CD8-positive, alpha-beta memory T cell (primary cell): Measurements from ENCODE around the gene ADCY5. TPM values are rescaled to one million over a fixed set of nuclear protein-coding genes. Genes with fewer than 3 reads are reported as not detected.
"Not testable (repeated sequence)": the region's sequence is repeated elsewhere in the genome, so short reads cannot be mapped to it uniquely, and the experiment has no call there.

Experiments
- CTCF ChIA-PET: fragments of 350-600 bp; sonication (Branson Sonifier 250); formaldehyde crosslinking; loops from one replicate; lab custom pipeline; 2021; ENCODE audit warnings: antibody characterized with exemption; lab: Charles Lee
- POLR2A ChIA-PET: fragments of 350-600 bp; sonication (Branson Sonifier 250); formaldehyde crosslinking; loops from one replicate; lab custom pipeline; 2021; ENCODE audit warnings: antibody characterized with exemption; lab: Charles Lee
- DNase-seq, 5 donors: peaks; one replicate each; pipeline versions ENCODE4 v3.0.0 to v3.0.0-alpha.2; 2020 to 2022; ENCODE audit warnings: mixed read lengths in 1 of 5
- H3K27ac ChIP-seq: one replicate; pipeline ENCODE4 v1.7.0; 2013; ENCODE audit warnings: low read depth, mild to moderate bottlenecking, low read length, moderate library complexity
- H3K27me3 ChIP-seq: 2 replicates; pipeline ENCODE4 v1.7.0; 2013; ENCODE audit warnings: low read length, mild to moderate bottlenecking; ENCODE audit not compliant: insufficient read depth, poor library complexity, severe bottlenecking
- H3K36me3 ChIP-seq: 2 replicates; pipeline ENCODE4 v1.7.0; 2013; ENCODE audit warnings: mild to moderate bottlenecking, low read length, moderate library complexity; ENCODE audit not compliant: insufficient read depth
- H3K4me1 ChIP-seq: 2 replicates; pipeline ENCODE4 v1.7.0; 2013; ENCODE audit warnings: mild to moderate bottlenecking, low read length, moderate library complexity; ENCODE audit not compliant: insufficient read depth
- H3K4me3 ChIP-seq: 2 replicates; pipeline ENCODE4 v1.7.0; 2013; ENCODE audit warnings: mild to moderate bottlenecking, low read length
- H3K9me3 ChIP-seq: 2 replicates; pipeline ENCODE4 v1.7.0; 2013; ENCODE audit warnings: mild to moderate bottlenecking, low read length
- H3K27ac Mint-ChIP-seq, 8 donors: one replicate each; pipeline ENCODE4 v1.8.0; 2020 to 2021; ENCODE audit warnings: mixed read lengths in 8 of 8, mild to moderate bottlenecking in 6 of 8, inconsistent platforms in 3 of 8, moderate library complexity in 3 of 8
- H3K27me3 Mint-ChIP-seq, 2 donors: one replicate each; pipeline ENCODE4 v1.8.0; 2020 to 2021; ENCODE audit warnings: mixed read lengths in 2 of 2, mild to moderate bottlenecking in 1 of 2, moderate library complexity in 1 of 2
- H3K36me3 Mint-ChIP-seq, 3 donors: one replicate each; pipeline ENCODE4 v1.8.0; 2020 to 2021; ENCODE audit warnings: mixed read lengths in 3 of 3, inconsistent platforms in 1 of 3, mild to moderate bottlenecking in 1 of 3
- H3K4me1 Mint-ChIP-seq, 3 donors: one replicate each; pipeline ENCODE4 v1.8.0; 2020 to 2021; ENCODE audit warnings: mixed read lengths in 3 of 3, inconsistent platforms in 1 of 3, mild to moderate bottlenecking in 1 of 3
- H3K4me3 Mint-ChIP-seq, 7 donors: one replicate each; pipeline ENCODE4 v1.8.0; 2020 to 2021; ENCODE audit warnings: mixed read lengths in 7 of 7, mild to moderate bottlenecking in 6 of 7, moderate library complexity in 4 of 7, inconsistent platforms in 2 of 7
- H3K9me3 Mint-ChIP-seq, 5 donors: one replicate each; pipeline ENCODE4 v1.8.0; 2020 to 2022; ENCODE audit warnings: mixed read lengths in 5 of 5, mild to moderate bottlenecking in 3 of 5, moderate library complexity in 2 of 5, inconsistent platforms in 1 of 5
- polyA plus RNA-seq: library from polyadenylated mRNA; unstranded; fragments of 300-500 nt; fragmentation: Illumina TruSeq; gene quantifications from one replicate; pipeline ENCODE4 v1.2.3, GENCODE V29; 2021
- total RNA-seq, 2 experiments: library from RNA; stranded (reverse); gene quantifications; one replicate each; pipeline ENCODE4 v1.2.3, GENCODE V29; 2021

Gene ADCY5
- total RNA-seq (under 1 TPM in 1 of 2 experiments, not detected in 1; 0.16 TPM), polyA plus RNA-seq (0.02 TPM)

DNA sequence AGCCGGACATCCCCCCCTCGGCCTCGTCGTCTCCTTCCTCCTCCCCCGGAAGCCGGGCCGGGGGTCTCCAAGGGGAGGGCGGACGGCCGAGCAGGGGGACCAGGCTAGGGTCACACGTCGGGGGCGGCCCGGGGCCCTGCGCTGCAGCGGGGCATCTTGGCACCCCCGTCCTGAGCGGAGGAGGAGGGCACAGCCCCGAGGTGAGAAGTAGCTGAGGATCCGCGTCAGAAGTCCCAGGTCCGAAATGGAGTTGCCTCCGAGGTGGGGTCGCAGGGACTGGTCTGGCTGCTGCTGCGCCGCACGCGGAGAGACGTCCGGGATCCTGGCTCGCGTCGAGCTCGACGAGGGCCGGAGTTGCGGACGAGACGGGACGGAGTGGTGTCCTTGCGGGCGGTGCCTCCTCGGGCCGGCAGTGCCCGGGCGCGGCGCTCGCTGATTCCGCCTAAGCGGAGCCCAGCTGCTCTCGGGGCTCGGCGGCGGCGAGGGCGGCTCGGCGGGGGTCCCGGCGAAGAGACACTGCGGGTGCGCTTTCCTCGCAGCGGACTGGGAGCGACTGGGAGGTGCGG lies at the start of gene ADCY5:
TSS of gene ADCY5 (minus strand) at position 555 of the 566 bp plus-strand sequence. CDS start at position 10, 545 bp downstream.
- H3K27ac ChIP-seq, result no peak within 1 kb of the TSS
- peak in 1 of 5 donors; percentile 11 for DNase-seq
- H3K4me1 Mint-ChIP-seq, result peaks cover 3 to 8% (median 4%) of the 10 kb centered on the region in 3 donors
- H3K27ac Mint-ChIP-seq, result no peak within 1 kb of the TSS
- no peaks in the 10 kb centered on the region for H3K9me3 Mint-ChIP-seq
- ChIA-PET POLR2A (no interaction called here), CTCF (interaction anchor here (0.9 to 2.5 kb wide), 6 partner anchors 42 to 114 kb away, joined by 3 to 8 read pairs (median 6); no protein-coding TSS in a partner anchor)
- no peaks in the 10 kb centered on the region for H3K9me3 ChIP-seq
- H3K4me3 Mint-ChIP-seq, result peak within 1 kb of the TSS; percentile 28 to 87 (median 67)
- H3K36me3 ChIP-seq, result no peaks in the 10 kb centered on the region
- H3K4me1 ChIP-seq, result no peaks in the 10 kb centered on the region
- H3K27me3 Mint-ChIP-seq, result peaks cover 28 to 51% of the 10 kb centered on the region in 2 donors
- H3K4me3 ChIP-seq, result no peak within 1 kb of the TSS
- H3K27me3 ChIP-seq, result peaks cover 11% of the 10 kb centered on the region
- H3K36me3 Mint-ChIP-seq, result no peaks in the 10 kb centered on the region

DNA sequence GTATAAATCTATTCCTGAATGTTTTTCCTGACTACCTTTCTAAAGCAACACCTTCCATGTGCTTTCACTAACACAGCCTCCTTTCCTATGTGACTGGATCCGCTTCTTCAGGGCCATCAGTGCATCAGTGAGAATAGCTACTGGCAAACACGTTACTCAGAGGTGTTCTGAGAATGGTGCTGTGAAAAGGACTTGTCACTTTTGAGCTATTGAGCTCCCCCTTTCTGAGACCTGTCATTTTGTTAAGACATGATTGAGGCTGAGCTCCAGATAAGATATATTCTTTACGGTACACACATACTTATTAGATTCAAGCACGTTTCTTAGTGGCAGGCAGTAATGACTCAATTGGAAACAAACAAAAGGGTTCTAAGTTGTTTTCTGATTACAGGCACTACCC lies 45.0 kb upstream of the ADCY5 start:
- CTCF ChIA-PET, result interaction anchor here (0.9 kb wide), 1 partner anchor 11 kb away, joined by 3 read pairs; no protein-coding TSS in a partner anchor

DNA sequence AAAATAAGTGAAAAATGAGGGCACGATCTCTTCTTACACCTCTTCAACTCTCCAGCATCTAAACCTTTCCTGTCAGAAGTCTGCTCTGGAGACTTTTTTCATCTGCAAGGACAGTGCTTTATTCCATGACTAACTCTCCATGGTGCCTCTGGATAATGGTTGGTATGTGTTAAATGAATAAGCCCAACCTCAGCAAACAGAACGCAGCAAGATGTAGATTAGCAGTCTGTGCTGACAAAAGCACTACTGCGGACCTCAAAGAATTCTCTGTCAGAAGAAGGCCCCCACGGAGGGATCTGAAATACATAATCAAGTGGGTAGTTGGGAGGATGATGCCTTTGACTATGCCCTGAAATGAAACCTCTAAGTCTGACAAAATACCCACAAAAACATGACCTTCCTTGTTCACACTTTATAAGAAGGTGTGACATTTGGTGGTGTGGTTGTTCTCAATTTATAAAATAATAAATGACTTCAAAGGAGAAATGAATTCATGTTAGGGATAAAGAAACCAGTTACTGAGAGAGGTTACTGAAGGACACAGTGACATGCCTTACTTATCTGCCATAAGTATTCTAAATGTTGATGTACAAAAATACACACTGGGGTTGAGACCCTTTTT lies 43.2 kb upstream of the ADCY5 start:
- Histone ChIP-seq H3K27me3 (no peaks in the 10 kb centered on the region), H3K4me3 (no peak overlapping the region), H3K9me3 (no peaks in the 10 kb centered on the region), H3K27ac (no peak overlapping the region), H3K4me1 (peaks cover 8% of the 10 kb centered on the region), H3K36me3 (peaks cover 4% of the 10 kb centered on the region)
- peak in 1 of 5 donors; percentile 70 for DNase-seq
- Mint-ChIP-seq H3K27me3 (no peaks in the 10 kb centered on the region), H3K27ac (peak overlapping the region; percentile 20 to 94 (median 89)), H3K36me3 (peaks cover 7 to 41% (median 15%) of the 10 kb centered on the region in 3 donors), H3K4me3 (peak overlapping the region in 6 of 7 donors; percentile 34 to 63 (median 56)), H3K9me3 (no peaks in the 10 kb centered on the region), H3K4me1 (peaks cover 23 to 43% (median 33%) of the 10 kb centered on the region in 3 donors)
- ChIA-PET POLR2A (no interaction called here), CTCF (interaction anchor here (1.6 kb wide), 1 partner anchor 10 kb away, joined by 7 read pairs; no protein-coding TSS in a partner anchor)

More for the DNA sequence above, 45.0 kb upstream of the ADCY5 start:
- H3K27me3 ChIP-seq, result no peaks in the 10 kb centered on the region
- H3K9me3 ChIP-seq, result no peaks in the 10 kb centered on the region
- no peak overlapping the region for H3K4me3 ChIP-seq
- H3K36me3 ChIP-seq, result peaks cover 4% of the 10 kb centered on the region
- POLR2A ChIA-PET, result interaction anchor here (0.6 kb wide), 2 partner anchors 90 to 1110 kb away, joined by 3 read pairs; partner anchors contain the start of gene FAM162A
- Mint-ChIP-seq H3K9me3 (no peaks in the 10 kb centered on the region), H3K27ac (peak overlapping the region in 3 of 8 donors; percentile 44 to 68 (median 50)), H3K4me3 (peak overlapping the region in 1 of 7 donors; percentile 9), H3K27me3 (no peaks in the 10 kb centered on the region), H3K4me1 (peaks cover 23 to 37% (median 33%) of the 10 kb centered on the region in 3 donors), H3K36me3 (peaks cover 9 to 57% (median 22%) of the 10 kb centered on the region in 3 donors)
- no peak overlapping the region for H3K27ac ChIP-seq
- DNase-seq, result no peak
- peaks cover 8% of the 10 kb centered on the region for H3K4me1 ChIP-seq

DNA sequence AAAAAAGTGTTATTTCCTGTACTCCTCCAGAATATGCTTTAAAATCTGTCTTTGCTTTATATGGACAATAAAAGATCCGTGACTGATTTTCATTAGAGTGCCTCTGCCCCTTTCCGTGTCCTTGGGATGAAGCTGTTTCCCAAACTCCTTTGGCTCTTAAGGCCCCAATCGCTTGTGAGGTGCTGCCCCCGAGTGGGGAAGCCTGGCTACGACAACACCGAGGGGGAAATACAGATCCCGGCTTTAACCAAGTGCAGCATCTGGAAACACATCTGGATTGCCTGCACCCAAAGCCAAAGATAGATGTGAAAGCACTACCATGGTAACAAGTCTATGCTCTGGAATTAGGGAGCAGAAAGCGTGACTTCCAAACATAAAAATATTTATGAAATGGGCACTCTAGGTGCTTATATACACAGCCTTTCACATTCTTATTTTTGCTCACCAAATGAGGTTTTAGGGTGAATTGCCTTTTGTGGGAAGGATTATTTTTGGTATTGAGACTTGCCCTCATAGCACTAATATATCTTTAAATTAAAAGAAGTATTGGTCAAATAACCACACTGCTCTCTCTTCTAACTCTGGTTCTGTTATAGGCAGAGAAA lies 40.6 kb upstream of the ADCY5 start:
- ChIA-PET POLR2A (no interaction called here), CTCF (interaction anchor here (0.7 to 1.4 kb wide), 4 partner anchors 10 to 50 kb away, joined by 3 to 4 read pairs (median 3); no protein-coding TSS in a partner anchor)
- Histone ChIP-seq H3K4me1 (peaks cover 8% of the 10 kb centered on the region), H3K36me3 (no peaks in the 10 kb centered on the region), H3K27me3 (no peaks in the 10 kb centered on the region), H3K4me3 (no peak overlapping the region), H3K27ac (no peak overlapping the region), H3K9me3 (no peaks in the 10 kb centered on the region)
- H3K4me3 Mint-ChIP-seq, result no peak overlapping the region
- no peaks in the 10 kb centered on the region for H3K9me3 Mint-ChIP-seq
- peaks cover 23 to 40% (median 33%) of the 10 kb centered on the region in 3 donors for H3K4me1 Mint-ChIP-seq
- peaks cover 0 to 22% (median 10%) of the 10 kb centered on the region in 3 donors for H3K36me3 Mint-ChIP-seq
- DNase-seq, result peak in 3 of 5 donors; percentile 8 to 13 (median 10)
- peaks cover 0 to under 1% of the 10 kb centered on the region in 2 donors for H3K27me3 Mint-ChIP-seq
- H3K27ac Mint-ChIP-seq, result no peak overlapping the region

DNA sequence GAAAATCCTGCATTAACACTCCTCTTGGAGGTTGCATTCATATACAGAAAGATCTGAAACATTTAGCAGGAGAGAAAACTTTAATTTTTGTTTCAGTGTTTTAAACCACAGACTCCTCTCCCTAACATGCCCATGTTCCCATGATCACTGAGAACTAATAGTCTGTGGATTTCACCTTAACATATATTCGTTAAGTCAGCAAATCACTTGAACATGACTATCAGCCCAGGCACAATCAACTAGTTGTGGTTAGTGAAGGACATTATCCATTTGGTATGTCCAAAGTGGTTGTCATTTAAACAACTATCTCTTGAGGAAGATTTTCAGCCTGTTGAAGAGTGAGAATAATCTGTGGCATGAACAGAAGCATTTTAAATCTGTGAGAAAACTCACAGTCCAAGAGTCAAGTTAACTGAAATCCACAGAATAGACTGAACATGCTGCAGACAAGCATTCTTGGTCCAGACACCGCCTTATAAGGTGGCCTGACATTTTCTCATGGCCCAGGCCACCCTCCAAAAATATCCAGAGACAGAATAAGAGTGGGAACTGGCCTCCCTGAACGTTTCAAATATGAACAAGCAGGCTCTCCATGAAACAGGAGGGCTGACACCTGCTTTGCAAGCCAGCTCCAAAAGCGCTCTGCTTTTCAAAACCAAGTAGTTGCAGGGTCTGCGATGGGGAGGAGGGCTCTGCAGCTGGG lies 39.9 kb upstream of the ADCY5 start:
- Mint-ChIP-seq H3K4me3 (no peak overlapping the region), H3K4me1 (peaks cover 20 to 34% (median 29%) of the 10 kb centered on the region in 3 donors), H3K36me3 (peaks cover 0 to 16% (median 6%) of the 10 kb centered on the region in 3 donors), H3K9me3 (no peaks in the 10 kb centered on the region), H3K27me3 (peaks cover 1 to 4% of the 10 kb centered on the region in 2 donors), H3K27ac (peak overlapping the region in 1 of 8 donors; percentile 21)
- Histone ChIP-seq H3K4me1 (peaks cover 8% of the 10 kb centered on the region), H3K36me3 (no peaks in the 10 kb centered on the region), H3K4me3 (no peak overlapping the region), H3K27me3 (no peaks in the 10 kb centered on the region), H3K27ac (no peak overlapping the region), H3K9me3 (no peaks in the 10 kb centered on the region)
- CTCF ChIA-PET, result interaction anchor here (0.7 to 1.4 kb wide), 4 partner anchors 9 to 50 kb away, joined by 3 to 4 read pairs (median 3); no protein-coding TSS in a partner anchor
- DNase-seq, result no peak
- POLR2A ChIA-PET, result no interaction called here

DNA sequence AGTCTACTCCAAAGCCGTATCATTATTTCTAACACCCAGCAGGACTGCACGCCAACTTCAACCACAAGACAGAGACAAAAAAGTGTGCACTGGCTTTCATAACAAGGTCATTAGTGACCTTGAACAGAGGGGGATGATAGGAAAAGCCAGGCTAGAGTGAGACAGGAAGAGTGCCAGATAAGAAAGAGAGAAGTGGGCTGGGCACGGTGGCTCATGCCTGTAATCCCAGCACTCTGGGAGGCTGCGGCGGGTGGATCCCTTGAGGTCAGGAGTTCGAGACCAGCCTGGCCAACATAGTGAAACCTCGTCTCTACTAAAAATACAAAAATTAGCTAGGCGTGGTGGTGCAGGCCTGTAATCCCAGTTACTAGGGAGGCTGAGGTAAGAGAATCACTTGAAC lies 38.2 kb upstream of the ADCY5 start:
- peaks cover 10 to 20% (median 15%) of the 10 kb centered on the region in 3 donors for H3K4me1 Mint-ChIP-seq
- H3K4me3 Mint-ChIP-seq, H3K27ac Mint-ChIP-seq, DNase-seq, H3K36me3 Mint-ChIP-seq, H3K36me3 ChIP-seq, POLR2A ChIA-PET, H3K27me3 Mint-ChIP-seq, CTCF ChIA-PET, H3K4me1 ChIP-seq, H3K9me3 Mint-ChIP-seq, H3K27ac ChIP-seq, H3K4me3 ChIP-seq, H3K9me3 ChIP-seq, H3K27me3 ChIP-seq: not testable (repeated sequence)

DNA sequence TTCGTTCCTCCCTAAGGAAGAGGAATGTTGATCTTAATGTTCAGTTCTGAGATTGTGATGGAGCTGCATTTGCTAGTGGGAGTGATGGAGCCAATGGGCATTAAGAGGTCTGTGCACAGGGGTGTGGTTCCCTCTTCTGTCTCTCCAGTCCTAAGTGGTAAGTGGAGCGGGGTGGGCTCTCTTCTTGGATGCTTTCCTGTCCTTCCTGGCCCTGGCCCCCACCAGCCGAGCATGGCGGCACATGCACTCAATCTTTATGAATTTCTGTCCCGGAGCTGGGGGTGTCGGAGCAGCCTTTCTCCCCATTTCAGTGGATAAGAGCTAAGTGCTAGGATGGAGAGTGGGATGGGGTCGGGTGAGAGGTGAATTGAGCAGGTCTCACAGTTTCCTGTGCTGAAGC lies 37.6 kb upstream of the ADCY5 start:
- H3K27me3 ChIP-seq, result no peaks in the 10 kb centered on the region
- Mint-ChIP-seq H3K4me3 (no peak overlapping the region), H3K9me3 (no peaks in the 10 kb centered on the region), H3K36me3 (peaks cover 0 to 10% (median 0%) of the 10 kb centered on the region in 3 donors), H3K4me1 (peaks cover 6 to 16% (median 9%) of the 10 kb centered on the region in 3 donors), H3K27me3 (peaks cover 6% of the 10 kb centered on the region in 2 donors), H3K27ac (no peak overlapping the region)
- POLR2A ChIA-PET, result no interaction called here
- CTCF ChIA-PET, result no interaction called here
- no peak overlapping the region for H3K27ac ChIP-seq
- no peaks in the 10 kb centered on the region for H3K36me3 ChIP-seq
- H3K4me3 ChIP-seq, result no peak overlapping the region
- H3K4me1 ChIP-seq, result no peaks in the 10 kb centered on the region
- no peak for DNase-seq
- no peaks in the 10 kb centered on the region for H3K9me3 ChIP-seq
